ENCODE results near the gene NKX1-2.

Gene NKX1-2

GRCh38 chr10:124416733-124417132, 33.1 kb downstream of the NKX1-2 start:
- peak; percentile 24 for DNase-seq (ENCODE audit: low read depth)

GRCh38 chr10:124415210-124415609, 34.6 kb downstream of the NKX1-2 start:
- no peak for DNase-seq (ENCODE audit: low read depth)

GRCh38 chr10:124414076-124414475, 35.8 kb downstream of the NKX1-2 start:
- DNase-seq (ENCODE audit: low read depth), result peak; percentile 20

GRCh38 chr10:124409696-124410095, 40.1 kb downstream of the NKX1-2 start:
- peak; percentile 34 for DNase-seq (ENCODE audit: low read depth)

GRCh38 chr10:124408357-124408756, 41.5 kb downstream of the NKX1-2 start:
- no peak for DNase-seq (ENCODE audit: low read depth)

GRCh38 chr10:124407456-124407855, 42.4 kb downstream of the NKX1-2 start:
- DNase-seq (ENCODE audit: low read depth), result no peak

- DNase-seq (ENCODE audit: low read depth), result peak; percentile 82
These were observed 46.3 kb downstream of the NKX1-2 start for GRCh38 chr10:124403548-124403947.

- no peak for DNase-seq (ENCODE audit: low read depth)
These were observed 47.6 kb downstream of the NKX1-2 start for GRCh38 chr10:124402273-124402672.

- no peak for DNase-seq (ENCODE audit: low read depth)
These were observed 48.2 kb downstream of the NKX1-2 start for GRCh38 chr10:124401633-124402032.

All from EH (cell line).